A673 (cell line): ENCODE results near the gene MAML3.

Source experiments
- CTCF ChIP-seq: fragments of 300-800, 200-600 bp; sonication (generic); conservative IDR thresholded peaks from 2 replicates; pipeline ENCODE4 v1.5.1; 2017; ENCODE audit warnings: low read depth, mild to moderate bottlenecking, antibody characterized with exemption, low read length, moderate library complexity, mixed read lengths
- EZH2 ChIP-seq: fragments of 200-600 bp; sonication (generic); IDR thresholded peaks from 2 replicates; pipeline ENCODE4 v1.6.1; 2017; ENCODE audit warnings: borderline replicate concordance, low read depth, mild to moderate bottlenecking, mixed read lengths, antibody characterized with exemption, low read length; ENCODE audit not compliant: poor library complexity, severe bottlenecking

- TF ChIP-seq CTCF (no peak), EZH2 (no peak)
These were observed 370.1 kb downstream of the MAML3 start for GRCh38 chr4:139783741-139784484.
